HG03175 (cell line): ENCODE data around the gene HIC1.

ENCODE experiments used
- ATAC-seq: cut with Tn5 transposase; IDR thresholded peaks from one replicate; pipeline ENCODE4 v1.9.1; 2021; ENCODE audit warnings: mild to moderate bottlenecking, moderate library complexity; ENCODE audit not compliant: unreplicated experiment

The HIC1 gene

GRCh38 chr17:2071455-2072281, 16.8 kb downstream of the HIC1 start:
- no peak for ATAC-seq

GRCh38 chr17:2074919-2075318, 20.0 kb downstream of the HIC1 start:
- no peak for ATAC-seq

GRCh38 chr17:2075336-2076086, 20.6 kb downstream of the HIC1 start:
- ATAC-seq: no peak

- ATAC-seq: no peak
Observed at GRCh38 chr17:2076087-2076984, 21.4 kb downstream of the HIC1 start.

- no peak for ATAC-seq
Observed at GRCh38 chr17:2077040-2077439, 22.1 kb downstream of the HIC1 start.

- no peak for ATAC-seq
Observed at GRCh38 chr17:2081564-2081963, 26.7 kb downstream of the HIC1 start.

GRCh38 chr17:2082003-2082781, 27.3 kb downstream of the HIC1 start:
- no peak for ATAC-seq

GRCh38 chr17:2083613-2084035, 28.7 kb downstream of the HIC1 start:
- peak; percentile 56 for ATAC-seq

GRCh38 chr17:2084036-2084765, 29.3 kb downstream of the HIC1 start:
- ATAC-seq: no peak

- ATAC-seq: no peak
Observed at GRCh38 chr17:2084766-2085647, 30.1 kb downstream of the HIC1 start.

GRCh38 chr17:2085648-2085949, 30.7 kb downstream of the HIC1 start:
- no peak for ATAC-seq

- no peak for ATAC-seq
Observed at GRCh38 chr17:2086306-2086705, 31.4 kb downstream of the HIC1 start.

GRCh38 chr17:2087597-2088211, 32.8 kb downstream of the HIC1 start:
- peak; percentile 46 for ATAC-seq

GRCh38 chr17:2089021-2089422, 34.1 kb downstream of the HIC1 start:
- peak; percentile 18 for ATAC-seq

- ATAC-seq: no peak
Observed at GRCh38 chr17:2090210-2090641, 35.3 kb downstream of the HIC1 start.

GRCh38 chr17:2090804-2091534, 36.1 kb downstream of the HIC1 start:
- ATAC-seq: no peak

- ATAC-seq: no peak
Observed at GRCh38 chr17:2092253-2092652, 37.4 kb downstream of the HIC1 start.

GRCh38 chr17:2093349-2093748, 38.4 kb downstream of the HIC1 start:
- no peak for ATAC-seq
